Measurements from ENCODE around the gene KBTBD13.
"Not testable (repeated sequence)": the region's sequence is repeated elsewhere in the genome, so short reads cannot be mapped to it uniquely, and the experiment has no call there.

The KBTBD13 gene

DNA sequence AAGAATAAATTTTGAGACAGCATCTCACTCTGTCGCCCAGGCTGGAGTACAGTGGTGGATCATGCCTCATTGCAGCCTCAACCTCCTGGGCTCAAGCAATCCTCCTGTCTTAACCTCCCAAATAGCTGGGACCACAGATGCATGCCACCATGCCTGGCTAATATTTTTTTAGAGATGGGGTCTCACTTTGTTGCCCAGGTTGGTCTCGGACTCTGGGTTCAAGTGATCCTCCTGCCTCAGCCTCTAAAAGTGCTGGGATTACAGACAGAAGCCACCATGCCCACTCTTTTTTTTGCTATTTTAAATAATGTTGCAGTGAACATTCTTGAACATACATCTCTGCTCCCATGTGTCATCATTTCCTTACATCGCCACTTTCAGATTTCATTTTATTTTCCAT lies 38.1 kb upstream of the KBTBD13 start:
- Histone ChIP-seq H3K4me1 (peaks cover 1% of the 10 kb centered on the region; the same call in 1 of the 2 replicates), H3K27me3 (no peaks in the 10 kb centered on the region), H3K36me3 (no peaks in the 10 kb centered on the region), H3K4me3 (ENCODE audit: low read depth, low read length) (no peak overlapping the region), H3K9me3 (no peaks in the 10 kb centered on the region)
- no peak for DNase-seq
- TF ChIP-seq, protein P1, sequence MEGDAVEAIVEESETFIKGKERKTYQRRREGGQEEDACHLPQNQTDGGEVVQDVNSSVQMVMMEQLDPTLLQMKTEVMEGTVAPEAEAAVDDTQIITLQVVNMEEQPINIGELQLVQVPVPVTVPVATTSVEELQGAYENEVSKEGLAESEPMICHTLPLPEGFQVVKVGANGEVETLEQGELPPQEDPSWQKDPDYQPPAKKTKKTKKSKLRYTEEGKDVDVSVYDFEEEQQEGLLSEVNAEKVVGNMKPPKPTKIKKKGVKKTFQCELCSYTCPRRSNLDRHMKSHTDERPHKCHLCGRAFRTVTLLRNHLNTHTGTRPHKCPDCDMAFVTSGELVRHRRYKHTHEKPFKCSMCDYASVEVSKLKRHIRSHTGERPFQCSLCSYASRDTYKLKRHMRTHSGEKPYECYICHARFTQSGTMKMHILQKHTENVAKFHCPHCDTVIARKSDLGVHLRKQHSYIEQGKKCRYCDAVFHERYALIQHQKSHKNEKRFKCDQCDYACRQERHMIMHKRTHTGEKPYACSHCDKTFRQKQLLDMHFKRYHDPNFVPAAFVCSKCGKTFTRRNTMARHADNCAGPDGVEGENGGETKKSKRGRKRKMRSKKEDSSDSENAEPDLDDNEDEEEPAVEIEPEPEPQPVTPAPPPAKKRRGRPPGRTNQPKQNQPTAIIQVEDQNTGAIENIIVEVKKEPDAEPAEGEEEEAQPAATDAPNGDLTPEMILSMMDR (IDR thresholded peaks at IDR 0.05; ENCODE audit: low read depth, low read length) = no peak

DNA sequence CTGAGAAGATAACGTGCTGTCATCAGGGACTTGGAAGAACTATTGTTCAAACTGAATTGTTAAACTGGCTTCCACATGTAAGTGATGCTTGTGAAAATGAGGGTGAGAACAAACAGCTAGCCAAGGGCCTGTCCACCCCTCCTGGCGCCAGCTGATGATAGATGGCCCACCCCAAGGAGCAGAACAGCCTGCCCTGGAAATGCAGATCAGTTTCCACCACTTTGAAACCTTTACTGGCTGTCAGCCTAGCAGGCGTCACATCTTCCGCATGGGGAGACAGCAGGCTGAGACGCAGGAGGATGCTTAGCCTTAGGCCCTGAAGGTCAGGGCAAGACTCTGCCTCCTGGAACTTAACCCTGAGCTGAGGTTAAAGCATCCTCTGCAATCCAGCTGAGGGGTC lies 37.7 kb upstream of the KBTBD13 start:
- Histone ChIP-seq H3K4me3 (ENCODE audit: low read depth, low read length) (no peak overlapping the region), H3K27me3 (no peaks in the 10 kb centered on the region), H3K9me3 (no peaks in the 10 kb centered on the region), H3K36me3 (no peaks in the 10 kb centered on the region), H3K4me1 (no peaks in the 10 kb centered on the region; the same call in 1 of the 2 replicates)
- DNase-seq = no peak
- TF ChIP-seq, protein P1 (IDR thresholded peaks at IDR 0.05; ENCODE audit: low read depth, low read length) = no peak

DNA sequence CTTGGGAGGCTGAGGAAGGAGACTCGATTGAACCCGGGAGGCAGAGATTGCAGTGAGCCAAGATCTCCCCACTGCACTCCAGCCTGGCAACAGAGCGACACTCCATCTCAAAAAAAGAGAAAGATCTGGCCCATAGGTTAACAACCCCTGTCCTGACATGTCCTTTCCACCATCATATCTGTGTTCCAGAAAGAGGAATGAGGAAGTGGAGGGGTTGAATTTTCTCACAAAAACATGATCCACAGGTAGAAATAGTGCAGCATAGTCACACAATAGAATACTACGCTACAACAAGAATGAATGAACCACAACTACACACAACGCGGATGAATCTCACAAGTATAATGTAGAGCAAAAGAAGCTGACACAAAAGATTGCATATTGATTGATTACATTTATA lies 36.1 kb upstream of the KBTBD13 start:
- TF ChIP-seq, protein P1 (IDR thresholded peaks at IDR 0.05; ENCODE audit: low read depth, low read length) = no peak
- H3K4me1 ChIP-seq = peaks cover 2% of the 10 kb centered on the region

GRCh38 chr15:65041787-65042186 lies 34.8 kb upstream of the KBTBD13 start:
- Histone ChIP-seq H3K9me3 (no peaks in the 10 kb centered on the region), H3K27me3 (no peaks in the 10 kb centered on the region), H3K36me3 (no peaks in the 10 kb centered on the region), H3K4me1 (peaks cover 3% of the 10 kb centered on the region), H3K4me3 (ENCODE audit: low read depth, low read length) (no peak overlapping the region)
- TF ChIP-seq, protein P1 (IDR thresholded peaks at IDR 0.05; ENCODE audit: low read depth, low read length) = no peak
- DNase-seq = no peak

More for the DNA sequence above, 36.1 kb upstream of the KBTBD13 start:
- H3K36me3 ChIP-seq = no peaks in the 10 kb centered on the region
- no peaks in the 10 kb centered on the region for H3K9me3 ChIP-seq
- DNase-seq = no peak
- no peak overlapping the region for H3K4me3 ChIP-seq (ENCODE audit: low read depth, low read length)
- H3K27me3 ChIP-seq = no peaks in the 10 kb centered on the region

DNA sequence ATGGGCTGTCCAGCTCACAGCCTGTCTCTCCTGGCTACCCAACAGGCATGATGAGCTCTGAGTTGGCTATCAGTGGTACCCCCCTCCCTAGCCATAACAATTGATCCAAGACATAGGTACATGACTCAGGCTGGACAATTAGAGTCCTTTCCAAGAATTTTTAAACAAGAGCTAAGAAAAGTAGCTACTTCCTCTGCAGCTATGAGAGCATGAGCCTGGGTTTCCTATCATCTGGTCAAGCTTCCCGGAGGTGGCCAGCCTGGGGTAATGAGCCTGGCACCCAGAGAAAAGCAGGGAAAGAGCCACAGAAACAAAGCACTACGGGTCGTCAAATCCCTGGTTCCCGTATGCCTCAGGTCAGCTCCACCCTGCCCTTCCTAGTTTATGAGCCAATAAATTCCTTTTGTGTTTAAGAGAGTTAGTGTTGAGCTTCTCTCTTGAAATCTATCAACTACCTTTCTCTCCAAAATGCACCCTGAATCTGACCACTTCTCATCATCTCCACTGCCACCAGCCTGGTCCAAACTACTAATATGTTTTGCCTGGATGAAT lies 33.7 kb upstream of the KBTBD13 start:
- no peaks in the 10 kb centered on the region for H3K27me3 ChIP-seq
- no peaks in the 10 kb centered on the region for H3K9me3 ChIP-seq
- no peak for DNase-seq
- no peaks in the 10 kb centered on the region for H3K36me3 ChIP-seq
- peaks cover 3% of the 10 kb centered on the region for H3K4me1 ChIP-seq
- TF ChIP-seq, protein P1 (IDR thresholded peaks at IDR 0.05; ENCODE audit: low read depth, low read length) = no peak
- H3K4me3 ChIP-seq (ENCODE audit: low read depth, low read length) = no peak overlapping the region

DNA sequence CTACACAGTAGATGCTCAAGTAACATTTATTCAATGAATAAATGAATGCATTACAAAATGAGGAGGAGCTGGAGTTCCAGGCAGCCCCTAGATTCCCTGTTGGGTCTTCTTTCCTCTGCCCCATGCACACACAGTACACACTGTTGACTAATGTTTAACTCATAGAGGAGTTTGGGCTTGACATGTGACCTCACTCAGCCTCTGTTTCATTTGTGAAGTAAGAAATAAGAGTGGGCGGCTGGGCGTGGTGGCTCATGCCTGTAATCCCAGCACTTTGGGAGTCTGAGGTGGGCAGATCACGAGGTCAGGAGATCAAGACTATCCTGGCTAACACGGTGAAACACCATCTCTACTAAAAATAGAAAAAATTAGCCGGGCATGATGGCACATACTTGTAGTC lies 32.3 kb upstream of the KBTBD13 start:
- H3K4me1 ChIP-seq; H3K36me3 ChIP-seq; DNase-seq; H3K4me3 ChIP-seq (ENCODE audit: low read depth, low read length); H3K27me3 ChIP-seq; H3K9me3 ChIP-seq: not testable (repeated sequence)
